GM23248 (cell line): ENCODE results near the gene SUPT7L. TPM values are rescaled to one million over a fixed set of nuclear protein-coding genes. Genes with fewer than 3 reads are reported as not detected.

Source experiments
- DNase-seq: peaks from one replicate; pipeline ENCODE4 v3.0.0-alpha.2; 2015
- H2AFZ ChIP-seq: fragments of 200-600 bp; sonication (generic); 2 replicates; pipeline ENCODE4 v1.6.1; 2016; ENCODE audit warnings: antibody characterized with exemption
- H3F3A ChIP-seq: fragments of 200-600 bp; sonication (generic); 2 replicates; pipeline ENCODE4 v1.6.1; 2016; ENCODE audit warnings: mild to moderate bottlenecking, antibody characterized with exemption, mixed run types; ENCODE audit not compliant: insufficient read depth
- H3K27ac ChIP-seq: fragments of 200-600 bp; sonication (generic); 2 replicates; pipeline ENCODE4 v1.5.1; 2016; ENCODE audit warnings: mild to moderate bottlenecking
- H3K27me3 ChIP-seq: fragments of 200-600 bp; sonication (generic); replicated peaks from 2 replicates; pipeline ENCODE4 v1.6.1; 2016; ENCODE audit warnings: mild to moderate bottlenecking; ENCODE audit not compliant: insufficient read depth
- H3K36me3 ChIP-seq: fragments of 200-600 bp; sonication (generic); 2 replicates; pipeline ENCODE4 v1.6.1; 2016; ENCODE audit warnings: low read depth, mild to moderate bottlenecking
- H3K4me1 ChIP-seq: fragments of 200-600 bp; sonication (generic); 2 replicates; pipeline ENCODE4 v1.6.1; 2016; ENCODE audit warnings: mild to moderate bottlenecking; ENCODE audit not compliant: insufficient read depth
- H3K4me2 ChIP-seq: fragments of 200-600 bp; sonication (generic); one replicate; pipeline ENCODE4 v1.6.1; 2016; ENCODE audit warnings: mild to moderate bottlenecking; ENCODE audit not compliant: unreplicated experiment
- H3K4me3 ChIP-seq: fragments of 200-600 bp; sonication (generic); 2 replicates; pipeline ENCODE4 v1.5.1; 2016; ENCODE audit warnings: mild to moderate bottlenecking
- H3K79me2 ChIP-seq: fragments of 200-600 bp; sonication (generic); 2 replicates; pipeline ENCODE4 v1.6.1; 2016; ENCODE audit warnings: mild to moderate bottlenecking; ENCODE audit not compliant: insufficient read depth
- H3K9ac ChIP-seq: fragments of 200-600 bp; sonication (generic); 2 replicates; pipeline ENCODE4 v1.6.1; 2016; ENCODE audit warnings: mild to moderate bottlenecking
- H3K9me2 ChIP-seq: fragments of 200-600 bp; sonication (generic); 2 replicates; pipeline ENCODE4 v1.6.1; 2016; ENCODE audit warnings: mixed run types, mild to moderate bottlenecking, moderate library complexity; ENCODE audit not compliant: insufficient read depth
- H3K9me3 ChIP-seq: fragments of 200-600 bp; sonication (generic); one replicate; pipeline ENCODE4 v1.6.1; 2017; ENCODE audit warnings: low read depth
- H4K20me1 ChIP-seq: fragments of 200-600 bp; sonication (generic); 2 replicates; pipeline ENCODE4 v1.6.0; 2016; ENCODE audit not compliant: insufficient read depth
- EZH2 ChIP-seq: fragments of 200-600 bp; sonication (generic); IDR thresholded peaks from 2 replicates; pipeline ENCODE4 v1.6.1; 2018; ENCODE audit warnings: antibody characterized with exemption, mild to moderate bottlenecking; ENCODE audit not compliant: insufficient read depth, poor library complexity, severe bottlenecking
- EZH2phosphoT487 ChIP-seq: fragments of 200-600 bp; sonication (generic); IDR thresholded peaks from 2 replicates; pipeline ENCODE4 v1.6.1; 2018; ENCODE audit warnings: antibody characterized with exemption, moderate library complexity, mild to moderate bottlenecking, low read depth; ENCODE audit not compliant: insufficient read depth
- WGBS, 2 experiments: methylation state at CpG; one replicate each; pipeline ENCODE4 v1.1.6; 2015 to 2017; ENCODE audit warnings: low lambda C conversion rate in 2 of 2, low coverage in 1 of 2; ENCODE audit errors: missing lambda C conversion rate in 2 of 2; 5-methylcytosine and 5-hydroxymethylcytosine counted together
- in situ Hi-C: fragments of 300-500 bp; cut with MboI; formaldehyde crosslinking; loops from 2 replicates; pipeline ENCODE4 v1.15.0; 2020
- polyA plus RNA-seq: library from polyadenylated mRNA; unstranded; fragments of >200 nt; fragmentation: Nextera tagmentation; extraction: Ambion mirVana; gene quantifications from 2 replicates; pipeline ENCODE4 v1.2.1, GENCODE V29; 2016
- total RNA-seq: library from RNA; depleted of rRNA; stranded (reverse); fragments of >200 nt; shearing (Covaris generic); gene quantifications from 2 replicates; pipeline ENCODE4 v1.2.3, GENCODE V29; 2014; rRNA removed

SUPT7L gene, protein sequence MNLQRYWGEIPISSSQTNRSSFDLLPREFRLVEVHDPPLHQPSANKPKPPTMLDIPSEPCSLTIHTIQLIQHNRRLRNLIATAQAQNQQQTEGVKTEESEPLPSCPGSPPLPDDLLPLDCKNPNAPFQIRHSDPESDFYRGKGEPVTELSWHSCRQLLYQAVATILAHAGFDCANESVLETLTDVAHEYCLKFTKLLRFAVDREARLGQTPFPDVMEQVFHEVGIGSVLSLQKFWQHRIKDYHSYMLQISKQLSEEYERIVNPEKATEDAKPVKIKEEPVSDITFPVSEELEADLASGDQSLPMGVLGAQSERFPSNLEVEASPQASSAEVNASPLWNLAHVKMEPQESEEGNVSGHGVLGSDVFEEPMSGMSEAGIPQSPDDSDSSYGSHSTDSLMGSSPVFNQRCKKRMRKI
- total RNA-seq (24.6 and 25.3 TPM in 2 replicates), polyA plus RNA-seq (22.0 and 23.3 TPM in 2 replicates)

DNA sequence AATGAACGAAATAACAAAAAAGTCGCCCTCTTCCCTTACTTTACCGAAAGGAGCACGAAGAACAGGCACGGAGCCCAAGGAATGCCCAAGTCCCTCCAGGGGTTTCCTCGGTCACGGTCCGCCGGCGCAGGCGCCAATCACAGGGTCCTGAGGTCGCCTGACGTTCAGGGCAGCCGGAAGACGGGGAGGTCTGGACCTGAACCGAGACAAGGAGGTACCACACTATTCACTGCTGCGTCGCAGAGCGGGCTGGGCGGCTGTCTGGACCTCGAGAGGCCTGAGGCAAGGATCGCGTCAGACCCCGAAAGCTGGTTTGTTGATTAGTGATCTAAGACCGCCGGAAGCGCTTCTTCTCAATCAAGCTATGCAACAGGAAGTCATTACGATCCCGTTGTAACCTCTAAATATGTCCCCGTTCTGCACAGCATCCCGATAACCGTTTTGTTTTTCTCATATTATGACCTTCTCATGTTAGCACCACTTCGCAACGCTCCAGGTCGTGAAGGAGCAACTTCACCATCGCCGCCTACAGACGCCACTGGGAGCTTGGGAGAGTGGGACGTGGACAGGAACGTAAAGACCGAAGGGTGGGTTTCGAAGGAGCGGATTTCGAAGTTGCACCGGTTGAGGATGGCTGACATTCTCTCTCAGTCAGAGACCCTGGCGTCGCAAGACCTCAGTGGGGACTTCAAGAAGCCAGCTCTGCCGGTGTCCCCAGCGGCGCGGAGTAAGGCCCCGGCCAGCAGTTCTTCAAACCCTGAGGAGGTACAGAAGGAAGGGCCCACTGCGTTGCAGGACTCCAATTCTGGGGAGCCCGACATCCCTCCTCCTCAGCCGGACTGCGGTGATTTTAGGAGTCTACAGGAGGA, at the start of gene SUPT7L, which contains the start of gene SLC4A1AP:
Gene SUPT7L (minus strand): TSS at position 330 of the 869 bp plus-strand sequence. CDS start 1,422 bp downstream, outside the sequence.
Gene SLC4A1AP (plus strand): TSS at position 605 of the 869 bp plus-strand sequence. CDS start 26 bp downstream, at position 631.
- Histone ChIP-seq H3K4me3 (peak within 1 kb of the TSS; percentile 98), H3K4me1 (peaks cover 25% of the 10 kb centered on the region), H3K27ac (peak within 1 kb of the TSS; percentile 90), H3K27me3 (no peaks in the 10 kb centered on the region), H3K9me2 (no peaks in the 10 kb centered on the region), H3F3A (no peaks in the 10 kb centered on the region), H3K36me3 (peaks cover 39% of the 10 kb centered on the region), H3K79me2 (peaks cover 69% of the 10 kb centered on the region), H3K9me3 (no peaks in the 10 kb centered on the region), H2AFZ (peak within 1 kb of the TSS; percentile 97), H3K9ac (peak within 1 kb of the TSS; percentile 92), H4K20me1 (no peaks in the 10 kb centered on the region), H3K4me2 (peak within 1 kb of the TSS; percentile 98)
- in situ Hi-C loops = no loop called here
- TF ChIP-seq EZH2phosphoT487 = no peak
- no peak for TF ChIP-seq EZH2
- DNase-seq = peak; percentile 95
- 0 to 1% methylated on average over 54 to 56 of the region's 56 CpGs for WGBS, 2 experiments

DNA sequence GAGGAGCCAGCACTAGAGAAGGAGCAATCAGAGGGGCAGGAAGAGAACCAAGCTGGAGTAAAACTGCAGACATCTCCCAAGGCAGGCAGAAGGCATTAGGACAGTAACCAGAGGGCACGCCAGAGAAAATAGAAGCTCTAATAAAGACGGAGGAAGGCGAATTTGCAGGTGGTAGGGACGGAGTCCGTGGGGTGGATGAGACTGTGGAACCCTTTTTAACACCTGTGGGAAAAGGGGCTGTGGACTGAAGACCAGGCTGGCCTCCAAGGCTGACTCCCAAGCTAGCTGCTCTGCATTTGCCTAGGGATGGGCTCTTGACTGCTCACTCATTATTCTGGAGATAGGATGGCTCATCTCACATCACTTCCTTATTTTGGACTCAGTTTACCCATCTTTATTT, 49.8 kb upstream of the SUPT7L start:
- Histone ChIP-seq H3K4me2 (no peak overlapping the region), H2AFZ (no peak overlapping the region), H3K4me3 (no peak overlapping the region), H3K9me3 (no peaks in the 10 kb centered on the region), H3K36me3 (no peaks in the 10 kb centered on the region), H3K4me1 (peaks cover 25% of the 10 kb centered on the region), H3K9ac (no peak overlapping the region), H3K27ac (no peak overlapping the region), H3K27me3 (no peaks in the 10 kb centered on the region), H4K20me1 (no peaks in the 10 kb centered on the region), H3K79me2 (no peaks in the 10 kb centered on the region), H3K9me2 (no peaks in the 10 kb centered on the region), H3F3A (peaks cover 13% of the 10 kb centered on the region)
- DNase-seq = no peak
- in situ Hi-C loops = no loop called here
- TF ChIP-seq EZH2phosphoT487 (no peak), EZH2 (no peak)
- 97 to 98% methylated on average over 5 of the region's 5 CpGs for WGBS, 2 experiments

DNA sequence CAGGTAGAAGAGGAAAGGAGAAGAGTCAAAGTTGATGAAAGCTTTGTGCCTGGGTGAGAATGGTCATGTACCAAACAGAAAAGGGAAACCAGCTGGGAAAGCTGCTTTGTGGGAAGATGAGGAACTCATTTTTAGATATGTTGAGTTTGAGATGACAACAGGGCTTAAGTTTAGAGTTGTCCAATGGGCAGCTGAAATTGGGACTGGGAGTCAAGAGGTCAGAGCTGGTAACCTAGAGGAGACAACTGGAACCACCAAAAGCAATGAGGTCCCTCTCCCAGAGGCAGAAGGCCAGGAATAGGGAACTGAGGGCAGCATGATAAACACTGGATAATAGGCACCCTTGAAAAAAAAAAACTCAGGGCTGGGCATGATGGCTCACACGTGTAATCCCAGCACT, 49.1 kb upstream of the SUPT7L start:
- TF ChIP-seq EZH2phosphoT487 (no peak), EZH2 (no peak)
- Histone ChIP-seq H4K20me1 (no peaks in the 10 kb centered on the region), H3K9me3 (no peaks in the 10 kb centered on the region), H3K27ac (no peak overlapping the region), H3K4me2 (no peak overlapping the region), H3K27me3 (no peaks in the 10 kb centered on the region), H3K79me2 (no peaks in the 10 kb centered on the region), H3K4me3 (no peak overlapping the region), H3K9me2 (no peaks in the 10 kb centered on the region), H3K9ac (no peak overlapping the region), H3K36me3 (no peaks in the 10 kb centered on the region), H3K4me1 (peaks cover 23% of the 10 kb centered on the region), H3F3A (peaks cover 16% of the 10 kb centered on the region), H2AFZ (no peak overlapping the region)
- 100% methylated on average over 1 of the region's 1 CpG for WGBS, 2 experiments
- no peak for DNase-seq
- in situ Hi-C loops = no loop called here

DNA sequence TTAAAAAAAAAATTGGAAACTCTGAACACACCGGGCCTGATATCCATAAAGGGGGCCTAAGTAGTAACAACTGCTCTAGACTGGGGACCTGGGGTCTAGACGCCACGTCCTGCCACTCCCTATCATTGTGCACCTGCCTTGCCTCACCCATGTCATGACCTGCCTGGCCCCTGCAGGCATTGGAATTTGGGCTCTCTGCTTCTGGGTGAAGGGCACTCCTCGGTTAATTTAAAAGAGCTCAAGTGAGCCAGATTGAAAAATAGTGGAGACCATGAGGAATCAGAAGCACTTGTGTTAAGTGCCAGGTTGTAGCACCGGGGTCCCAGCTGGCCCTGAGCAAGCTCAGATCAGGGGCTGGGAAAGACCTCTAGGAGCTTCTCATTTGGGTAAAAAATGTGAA, 48.4 kb upstream of the SUPT7L start:
- Histone ChIP-seq H3K9ac (no peak overlapping the region), H3K9me2 (no peaks in the 10 kb centered on the region), H2AFZ (no peak overlapping the region), H3K36me3 (no peaks in the 10 kb centered on the region), H3K79me2 (no peaks in the 10 kb centered on the region), H3K4me3 (no peak overlapping the region), H3K27me3 (no peaks in the 10 kb centered on the region), H3K4me1 (peaks cover 22% of the 10 kb centered on the region), H3K9me3 (no peaks in the 10 kb centered on the region), H3K4me2 (no peak overlapping the region), H4K20me1 (no peaks in the 10 kb centered on the region), H3K27ac (no peak overlapping the region), H3F3A (peaks cover 17% of the 10 kb centered on the region)
- 95 to 96% methylated on average over 5 of the region's 5 CpGs for WGBS, 2 experiments
- TF ChIP-seq EZH2phosphoT487 (no peak), EZH2 (no peak)
- no peak for DNase-seq
- in situ Hi-C loops = no loop called here
